ENCODE data around the gene LIPG. TPM values are rescaled to one million over a fixed set of nuclear protein-coding genes. Genes with fewer than 3 reads are reported as not detected.

Gene LIPG
- total and polyA plus RNA-seq, 2 of the 13 experiments (the other 11 are each of a cell fraction or from before 2014, with no cell fraction given): 0.96 to 10.8 TPM

DNA sequence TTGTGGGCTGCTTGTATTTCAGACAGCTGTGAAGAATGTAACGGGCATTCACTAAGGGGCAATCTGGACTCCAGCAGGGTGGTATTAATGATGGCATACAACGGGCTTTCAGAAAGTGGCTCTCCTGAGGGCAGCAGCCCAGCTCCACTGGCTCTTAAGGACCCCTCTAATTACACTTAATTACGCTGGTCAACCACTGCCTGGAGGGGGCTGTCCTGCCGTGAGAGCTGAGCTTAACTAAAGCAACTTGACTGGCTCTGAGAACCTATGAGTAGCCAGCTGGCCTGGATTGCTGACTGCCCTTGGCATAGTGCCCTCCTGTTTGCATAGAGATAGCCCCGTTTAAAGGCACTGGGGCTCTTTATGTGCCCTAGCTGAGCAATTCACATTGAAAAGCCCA is 3.8 kb downstream of the LIPG start:
- ChIA-PET POLR2A (no interaction called here), CTCF (ENCODE audit: low intra/inter-chr PET ratio, low total read pairs) (no interaction called here)
- H3K4me1 ChIP-seq (ENCODE audit: insufficient read depth, low read length): peaks cover 38% of the 10 kb centered on the region
- intact Hi-C loops (cut with micrococcal nuclease; ENCODE audit: unreplicated experiment): no loop called here
- H3K9ac ChIP-seq (ENCODE audit: insufficient read depth, low read depth, low read length): no peak overlapping the region
- no peak overlapping the region for H2AFZ ChIP-seq (ENCODE audit: low read length)
- no peaks in the 10 kb centered on the region for H4K20me1 ChIP-seq (ENCODE audit: insufficient read depth, low read length)
- TF ChIP-seq ZNF674 (CRISPR knock-in tag; IDR thresholded peaks at IDR 0.05; ENCODE audit: low read depth) (no peak), NR2C2 (CRISPR knock-in tag; IDR thresholded peaks at IDR 0.05; ENCODE audit: borderline replicate concordance) (no peak), FOXA3 (CRISPR knock-in tag; IDR thresholded peaks at IDR 0.05) (no peak), NFRKB (IDR thresholded peaks at IDR 0.05) (no peak), ZNF256 (CRISPR knock-in tag; conservative IDR thresholded peaks at IDR 0.05) (no peak), ERF (CRISPR knock-in tag; IDR thresholded peaks at IDR 0.05) (no peak)
- TF ChIP-seq, protein P1, sequence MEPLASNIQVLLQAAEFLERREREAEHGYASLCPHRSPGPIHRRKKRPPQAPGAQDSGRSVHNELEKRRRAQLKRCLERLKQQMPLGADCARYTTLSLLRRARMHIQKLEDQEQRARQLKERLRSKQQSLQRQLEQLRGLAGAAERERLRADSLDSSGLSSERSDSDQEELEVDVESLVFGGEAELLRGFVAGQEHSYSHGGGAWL (CRISPR knock-in tag; IDR thresholded peaks at IDR 0.05): no peak
- TF ChIP-seq, protein P2, sequence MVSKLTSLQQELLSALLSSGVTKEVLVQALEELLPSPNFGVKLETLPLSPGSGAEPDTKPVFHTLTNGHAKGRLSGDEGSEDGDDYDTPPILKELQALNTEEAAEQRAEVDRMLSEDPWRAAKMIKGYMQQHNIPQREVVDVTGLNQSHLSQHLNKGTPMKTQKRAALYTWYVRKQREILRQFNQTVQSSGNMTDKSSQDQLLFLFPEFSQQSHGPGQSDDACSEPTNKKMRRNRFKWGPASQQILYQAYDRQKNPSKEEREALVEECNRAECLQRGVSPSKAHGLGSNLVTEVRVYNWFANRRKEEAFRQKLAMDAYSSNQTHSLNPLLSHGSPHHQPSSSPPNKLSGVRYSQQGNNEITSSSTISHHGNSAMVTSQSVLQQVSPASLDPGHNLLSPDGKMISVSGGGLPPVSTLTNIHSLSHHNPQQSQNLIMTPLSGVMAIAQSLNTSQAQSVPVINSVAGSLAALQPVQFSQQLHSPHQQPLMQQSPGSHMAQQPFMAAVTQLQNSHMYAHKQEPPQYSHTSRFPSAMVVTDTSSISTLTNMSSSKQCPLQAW (CRISPR knock-in tag; IDR thresholded peaks at IDR 0.05): no peak
- TF ChIP-seq, protein P3, sequence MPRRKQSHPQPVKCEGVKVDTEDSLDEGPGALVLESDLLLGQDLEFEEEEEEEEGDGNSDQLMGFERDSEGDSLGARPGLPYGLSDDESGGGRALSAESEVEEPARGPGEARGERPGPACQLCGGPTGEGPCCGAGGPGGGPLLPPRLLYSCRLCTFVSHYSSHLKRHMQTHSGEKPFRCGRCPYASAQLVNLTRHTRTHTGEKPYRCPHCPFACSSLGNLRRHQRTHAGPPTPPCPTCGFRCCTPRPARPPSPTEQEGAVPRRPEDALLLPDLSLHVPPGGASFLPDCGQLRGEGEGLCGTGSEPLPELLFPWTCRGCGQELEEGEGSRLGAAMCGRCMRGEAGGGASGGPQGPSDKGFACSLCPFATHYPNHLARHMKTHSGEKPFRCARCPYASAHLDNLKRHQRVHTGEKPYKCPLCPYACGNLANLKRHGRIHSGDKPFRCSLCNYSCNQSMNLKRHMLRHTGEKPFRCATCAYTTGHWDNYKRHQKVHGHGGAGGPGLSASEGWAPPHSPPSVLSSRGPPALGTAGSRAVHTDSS (CRISPR knock-in tag; conservative IDR thresholded peaks at IDR 0.05): no peak
- H3K27ac ChIP-seq (ENCODE audit: extremely low read length, insufficient read depth, low read length): no peak overlapping the region
- H3K27me3 ChIP-seq (ENCODE audit: control insufficient read depth in 1 of 2, insufficient read depth in 2 of 2, low read length in 2 of 2): peaks cover 12 to 28% of the 10 kb centered on the region in 2 experiments
- no TSS peak for BruUV-seq (replicated peaks)
- H3K36me3 ChIP-seq (replicated peaks in 1 of 2; ENCODE audit: control insufficient read depth in 1 of 2, insufficient read depth in 2 of 2, low read length in 2 of 2): no peaks in the 10 kb centered on the region
- no peak overlapping the region for H3K4me3 ChIP-seq (replicated peaks in 1 of 3; ENCODE audit: insufficient read depth in 1 of 3, low read depth in 2 of 3, low read length in 3 of 3)
- H3K4me2 ChIP-seq (ENCODE audit: low read depth, low read length): no peak overlapping the region
- no peaks in the 10 kb centered on the region for H3K79me2 ChIP-seq (ENCODE audit: insufficient read depth, low read length)
- WGBS (ENCODE audit: low lambda C conversion rate): 100% methylated on average over 1 of the region's 5 CpGs
- FAIRE-seq (no peak), ATAC-seq (no peak), DNase-seq (ENCODE audit: low spot score) (no peak)
- in situ Hi-C loops (cut with HindIII; ENCODE audit: extremely low pct_ligation_motif_present, low pct_unique_long_range_greater_than_20kb): loop anchor here (10.0 kb wide), 1 partner anchor 159 kb away; no protein-coding TSS in a partner anchor
- H3K9me3 ChIP-seq (ENCODE audit: low read length): no peaks in the 10 kb centered on the region
